ENCODE data around the gene C1orf159.

DNA sequence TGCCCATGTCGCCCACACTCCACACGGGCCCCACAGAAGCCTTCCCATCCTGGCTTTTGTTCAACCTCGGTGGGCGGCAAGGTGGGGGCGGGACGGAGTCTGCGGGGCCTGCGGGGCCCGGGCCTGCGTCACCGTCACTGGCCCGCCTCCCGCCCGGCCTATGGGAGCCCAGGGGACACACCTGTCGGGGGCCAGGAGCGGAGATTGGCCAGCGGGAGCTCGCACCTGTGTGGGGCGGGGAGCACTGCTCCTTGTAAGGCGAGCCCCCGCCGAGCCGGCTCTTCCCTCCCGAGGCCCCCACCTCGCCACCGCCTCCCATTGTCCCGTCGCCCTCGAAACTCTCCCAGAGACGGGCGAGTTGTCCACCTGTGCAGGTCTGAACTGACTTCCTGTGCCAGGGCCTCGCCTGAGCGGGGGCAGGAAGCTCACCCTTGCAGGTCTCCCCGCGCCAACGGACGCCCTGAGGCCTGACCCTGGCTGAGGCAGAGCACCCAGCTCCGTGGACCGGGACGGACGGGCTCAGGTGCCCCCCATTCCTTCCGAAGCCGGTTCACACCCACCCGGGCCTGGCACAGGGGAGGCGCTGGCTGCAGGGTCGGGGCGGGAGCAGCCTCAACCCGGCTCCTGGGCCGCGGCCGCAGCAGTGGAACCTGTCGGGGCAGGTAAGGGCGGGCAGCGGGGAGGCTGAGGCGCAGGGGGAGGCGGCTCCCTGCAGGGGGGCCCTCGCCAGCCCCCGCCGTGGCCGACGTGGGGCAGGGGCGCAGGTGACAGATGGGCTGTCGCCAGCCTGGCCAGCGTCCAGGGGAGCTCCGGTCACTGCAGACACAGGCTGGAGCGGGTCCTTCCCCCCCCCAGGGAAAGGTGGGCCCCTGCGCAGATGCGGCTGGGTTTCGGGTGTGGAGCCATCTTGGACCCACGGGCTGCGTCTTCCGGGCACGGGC lies 47.0 kb upstream of the C1orf159 start:
- TF ChIP-seq, protein P1, sequence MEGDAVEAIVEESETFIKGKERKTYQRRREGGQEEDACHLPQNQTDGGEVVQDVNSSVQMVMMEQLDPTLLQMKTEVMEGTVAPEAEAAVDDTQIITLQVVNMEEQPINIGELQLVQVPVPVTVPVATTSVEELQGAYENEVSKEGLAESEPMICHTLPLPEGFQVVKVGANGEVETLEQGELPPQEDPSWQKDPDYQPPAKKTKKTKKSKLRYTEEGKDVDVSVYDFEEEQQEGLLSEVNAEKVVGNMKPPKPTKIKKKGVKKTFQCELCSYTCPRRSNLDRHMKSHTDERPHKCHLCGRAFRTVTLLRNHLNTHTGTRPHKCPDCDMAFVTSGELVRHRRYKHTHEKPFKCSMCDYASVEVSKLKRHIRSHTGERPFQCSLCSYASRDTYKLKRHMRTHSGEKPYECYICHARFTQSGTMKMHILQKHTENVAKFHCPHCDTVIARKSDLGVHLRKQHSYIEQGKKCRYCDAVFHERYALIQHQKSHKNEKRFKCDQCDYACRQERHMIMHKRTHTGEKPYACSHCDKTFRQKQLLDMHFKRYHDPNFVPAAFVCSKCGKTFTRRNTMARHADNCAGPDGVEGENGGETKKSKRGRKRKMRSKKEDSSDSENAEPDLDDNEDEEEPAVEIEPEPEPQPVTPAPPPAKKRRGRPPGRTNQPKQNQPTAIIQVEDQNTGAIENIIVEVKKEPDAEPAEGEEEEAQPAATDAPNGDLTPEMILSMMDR (IDR thresholded peaks at IDR 0.05): no peak
- no peak for TF ChIP-seq EZH2 (IDR thresholded peaks at IDR 0.05; ENCODE audit: borderline replicate concordance, insufficient read depth, low read depth, low read length, poor library complexity, severe bottlenecking)
